Measurements from ENCODE around the gene ACSL4.

ACSL4 gene

GRCh38 chrX:109709129-109709631 is 23.9 kb downstream of the ACSL4 start:
- Histone ChIP-seq H3K4me2 (ENCODE audit: low read depth, low read length, poor library complexity, severe bottlenecking) (peak overlapping the region; percentile 51), H3K9me3 (ENCODE audit: insufficient read depth, low read depth, low read length) (no peaks in the 10 kb centered on the region), H3K9ac (ENCODE audit: low read depth, low read length, poor library complexity, severe bottlenecking) (no peak overlapping the region), H3K9me2 (replicated peaks; ENCODE audit: low read depth, low read length) (no peaks in the 10 kb centered on the region), H3K36me3 (ENCODE audit: insufficient read depth, low read length) (peaks cover 3% of the 10 kb centered on the region; the same call in 1 of the 2 replicates), H3K79me2 (ENCODE audit: insufficient read depth, low read length) (peaks cover 96% of the 10 kb centered on the region), H3F3A (ENCODE audit: low read depth) (no peaks in the 10 kb centered on the region), H2AFZ (ENCODE audit: low read length) (no peak overlapping the region), H3K4me1 (ENCODE audit: insufficient read depth, low read length, poor library complexity, severe bottlenecking) (peaks cover 25% of the 10 kb centered on the region), H3K4me3 (ENCODE audit: low read length, poor library complexity, severe bottlenecking) (peak overlapping the region; percentile 34), H3K27me3 (ENCODE audit: insufficient read depth, low read length, poor library complexity, severe bottlenecking) (no peaks in the 10 kb centered on the region), H4K20me1 (ENCODE audit: insufficient read depth, low read length, poor library complexity, severe bottlenecking) (peaks cover 62% of the 10 kb centered on the region)
- TF ChIP-seq EZH2phosphoT487 (IDR thresholded peaks at IDR 0.05; ENCODE audit: borderline replicate concordance), result no peak
- TF ChIP-seq, protein P1, sequence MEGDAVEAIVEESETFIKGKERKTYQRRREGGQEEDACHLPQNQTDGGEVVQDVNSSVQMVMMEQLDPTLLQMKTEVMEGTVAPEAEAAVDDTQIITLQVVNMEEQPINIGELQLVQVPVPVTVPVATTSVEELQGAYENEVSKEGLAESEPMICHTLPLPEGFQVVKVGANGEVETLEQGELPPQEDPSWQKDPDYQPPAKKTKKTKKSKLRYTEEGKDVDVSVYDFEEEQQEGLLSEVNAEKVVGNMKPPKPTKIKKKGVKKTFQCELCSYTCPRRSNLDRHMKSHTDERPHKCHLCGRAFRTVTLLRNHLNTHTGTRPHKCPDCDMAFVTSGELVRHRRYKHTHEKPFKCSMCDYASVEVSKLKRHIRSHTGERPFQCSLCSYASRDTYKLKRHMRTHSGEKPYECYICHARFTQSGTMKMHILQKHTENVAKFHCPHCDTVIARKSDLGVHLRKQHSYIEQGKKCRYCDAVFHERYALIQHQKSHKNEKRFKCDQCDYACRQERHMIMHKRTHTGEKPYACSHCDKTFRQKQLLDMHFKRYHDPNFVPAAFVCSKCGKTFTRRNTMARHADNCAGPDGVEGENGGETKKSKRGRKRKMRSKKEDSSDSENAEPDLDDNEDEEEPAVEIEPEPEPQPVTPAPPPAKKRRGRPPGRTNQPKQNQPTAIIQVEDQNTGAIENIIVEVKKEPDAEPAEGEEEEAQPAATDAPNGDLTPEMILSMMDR (conservative IDR thresholded peaks at IDR 0.05; ENCODE audit: low read length), result no peak

DNA sequence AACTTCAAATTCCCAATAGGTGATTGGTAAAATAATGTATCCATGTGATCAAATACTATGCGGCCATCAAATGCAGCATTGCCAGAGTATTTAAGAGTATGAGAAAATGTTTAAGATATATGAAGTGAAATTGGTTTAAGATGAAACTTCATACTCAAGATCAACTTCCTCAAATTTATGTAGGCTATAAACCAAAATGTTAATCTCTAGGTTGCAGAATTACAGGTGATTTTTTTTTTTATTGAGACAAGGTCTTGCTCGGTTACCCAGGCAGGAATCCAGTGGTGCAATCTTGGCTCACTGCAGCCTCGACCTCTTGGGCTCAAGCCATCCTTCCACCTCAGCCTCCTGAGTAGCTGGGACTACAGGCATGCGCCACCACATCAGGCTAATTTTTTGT is 25.3 kb downstream of the ACSL4 start:
- Histone ChIP-seq H3K36me3 (ENCODE audit: insufficient read depth, low read length) (peaks cover 3% of the 10 kb centered on the region; the same call in 1 of the 2 replicates), H3F3A (ENCODE audit: low read depth) (no peaks in the 10 kb centered on the region), H3K4me2 (ENCODE audit: low read depth, low read length, poor library complexity, severe bottlenecking) (peak overlapping the region; percentile 53), H3K79me2 (ENCODE audit: insufficient read depth, low read length) (peaks cover 98% of the 10 kb centered on the region), H3K4me3 (ENCODE audit: low read length, poor library complexity, severe bottlenecking) (no peak overlapping the region), H3K9me3 (ENCODE audit: insufficient read depth, low read depth, low read length) (no peaks in the 10 kb centered on the region), H2AFZ (ENCODE audit: low read length) (no peak overlapping the region), H3K9ac (ENCODE audit: low read depth, low read length, poor library complexity, severe bottlenecking) (no peak overlapping the region), H3K9me2 (replicated peaks; ENCODE audit: low read depth, low read length) (no peaks in the 10 kb centered on the region), H4K20me1 (ENCODE audit: insufficient read depth, low read length, poor library complexity, severe bottlenecking) (peaks cover 52% of the 10 kb centered on the region), H3K4me1 (ENCODE audit: insufficient read depth, low read length, poor library complexity, severe bottlenecking) (peaks cover 23% of the 10 kb centered on the region), H3K27me3 (ENCODE audit: insufficient read depth, low read length, poor library complexity, severe bottlenecking) (no peaks in the 10 kb centered on the region)
- TF ChIP-seq, protein P1 (conservative IDR thresholded peaks at IDR 0.05; ENCODE audit: low read length), result no peak
- TF ChIP-seq EZH2phosphoT487 (IDR thresholded peaks at IDR 0.05; ENCODE audit: borderline replicate concordance), result no peak

GRCh38 chrX:109707319-109707718 is 25.7 kb downstream of the ACSL4 start:
- H3K4me1 ChIP-seq (ENCODE audit: insufficient read depth, low read length, poor library complexity, severe bottlenecking), result peaks cover 23% of the 10 kb centered on the region
- no peak overlapping the region for H3K9ac ChIP-seq (ENCODE audit: low read depth, low read length, poor library complexity, severe bottlenecking)
- H2AFZ ChIP-seq (ENCODE audit: low read length), result no peak overlapping the region
- H3K36me3 ChIP-seq (ENCODE audit: insufficient read depth, low read length), result peaks cover 2% of the 10 kb centered on the region; the same call in 1 of the 2 replicates
- no peak overlapping the region for H3K4me3 ChIP-seq (ENCODE audit: low read length, poor library complexity, severe bottlenecking)
- H4K20me1 ChIP-seq (ENCODE audit: insufficient read depth, low read length, poor library complexity, severe bottlenecking), result peaks cover 50% of the 10 kb centered on the region
- H3K79me2 ChIP-seq (ENCODE audit: insufficient read depth, low read length), result peaks cover 98% of the 10 kb centered on the region
- H3K9me3 ChIP-seq (ENCODE audit: insufficient read depth, low read depth, low read length), result no peaks in the 10 kb centered on the region
- H3F3A ChIP-seq (ENCODE audit: low read depth), result no peaks in the 10 kb centered on the region
- no peaks in the 10 kb centered on the region for H3K27me3 ChIP-seq (ENCODE audit: insufficient read depth, low read length, poor library complexity, severe bottlenecking)
- H3K4me2 ChIP-seq (ENCODE audit: low read depth, low read length, poor library complexity, severe bottlenecking), result peak overlapping the region; percentile 53
- TF ChIP-seq, protein P1 (conservative IDR thresholded peaks at IDR 0.05; ENCODE audit: low read length), result no peak
- no peak for TF ChIP-seq EZH2phosphoT487 (IDR thresholded peaks at IDR 0.05; ENCODE audit: borderline replicate concordance)
- no peaks in the 10 kb centered on the region for H3K9me2 ChIP-seq (replicated peaks; ENCODE audit: low read depth, low read length)

Data from Loucy (cell line).